Endothelial cell of umbilical vein (primary cell): Measurements from ENCODE around the gene SCN7A. TPM values are rescaled to one million over a fixed set of nuclear protein-coding genes. Genes with fewer than 3 reads are reported as not detected.

Source experiments
- BruUV-seq: library from RNA; stranded (reverse); fragments of 400-500 nt; replicated peaks from 2 replicates; lab custom pipeline; 2021; lab: Mats Ljungman, UMichigan
- CTCF ChIA-PET: fragments of 300-600, 350-600 bp; sonication (Branson Sonifier 250); formaldehyde crosslinking; loops from one replicate; lab custom pipeline; 2021; ENCODE audit warnings: antibody characterized with exemption, inconsistent platforms; lab: Charles Lee
- POLR2A ChIA-PET: fragments of 300-600, 350-600 bp; sonication (Branson Sonifier 250); formaldehyde crosslinking; loops from one replicate; lab custom pipeline; 2021; ENCODE audit warnings: antibody characterized with exemption, inconsistent platforms; lab: Charles Lee
- DNase-seq: peaks from one replicate; pipeline ENCODE4 v3.0.0-alpha.2; 2011; ENCODE audit warnings: low read depth, low spot score
- FAIRE-seq: peaks from 2 replicates; lab custom pipeline; 2011; peaks lifted over from hg19 to GRCh38; lab: Jason Lieb, UNC
- H2AFZ ChIP-seq: 2 replicates; pipeline ENCODE4 v1.6.0; 2012; ENCODE audit warnings: low read depth, low read length, control low read depth, inconsistent platforms
- H3K27ac ChIP-seq: 2 replicates; pipeline ENCODE4 v1.5.1; 2011; ENCODE audit warnings: low read depth, mild to moderate bottlenecking, control low read depth, low read length, moderate library complexity; ENCODE audit not compliant: insufficient read depth
- H3K27me3 ChIP-seq, 2 experiments: 2 replicates each; pipeline versions ENCODE4 v1.6.0 to v1.6.1; 2011; ENCODE audit warnings: low read length in 2 of 2, mixed read lengths in 1 of 2; ENCODE audit not compliant: control insufficient read depth in 2 of 2, insufficient read depth in 2 of 2
- H3K36me3 ChIP-seq, 2 experiments: 2 replicates in 1 of 2; 3 replicates in 1 of 2; pipeline ENCODE4 v1.5.1; 2011; ENCODE audit warnings: low read length in 2 of 2, mild to moderate bottlenecking in 1 of 2, moderate library complexity in 1 of 2; ENCODE audit not compliant: control insufficient read depth in 2 of 2, insufficient read depth in 2 of 2; ENCODE audit errors: extremely low read depth in 1 of 2
- H3K4me1 ChIP-seq: 3 replicates; pipeline ENCODE4 v1.5.1; 2011; ENCODE audit warnings: mild to moderate bottlenecking, low read length; ENCODE audit not compliant: control insufficient read depth, insufficient read depth; ENCODE audit errors: extremely low read depth
- H3K4me2 ChIP-seq: 2 replicates; pipeline ENCODE4 v1.6.1; 2011; ENCODE audit warnings: low read length, control low read depth, mixed read lengths; ENCODE audit not compliant: insufficient read depth
- H3K4me3 ChIP-seq, 3 experiments: fragments of 200-600 bp in 1 of 3; sonication (generic), shearing (Covaris generic) in 1 of 3; replicated peaks in 1 of 3; 2 replicates each; pipeline ENCODE4 v1.5.1; 2011 to 2016; ENCODE audit warnings: control low read depth in 3 of 3, low read length in 3 of 3, mild to moderate bottlenecking in 2 of 3, inconsistent platforms in 1 of 3, low read depth in 1 of 3, moderate library complexity in 1 of 3; ENCODE audit not compliant: insufficient read depth in 1 of 3
- H3K79me2 ChIP-seq: 2 replicates; pipeline ENCODE4 v1.6.0; 2012; ENCODE audit warnings: low read length, inconsistent platforms; ENCODE audit not compliant: control insufficient read depth, insufficient read depth
- H3K9ac ChIP-seq: replicated peaks from 2 replicates; pipeline ENCODE3; 2011; ENCODE audit warnings: low read length, control low read depth; ENCODE audit not compliant: insufficient read depth; ENCODE audit errors: extremely low read depth
- H3K9me1 ChIP-seq: replicated peaks from 3 replicates; pipeline ENCODE4 v1.6.0; 2011; ENCODE audit warnings: mild to moderate bottlenecking, low read length; ENCODE audit not compliant: control insufficient read depth, insufficient read depth; ENCODE audit errors: extremely low read depth
- H3K9me3 ChIP-seq: replicated peaks from 2 replicates; pipeline ENCODE4 v1.5.1; 2012; ENCODE audit warnings: low read length, inconsistent platforms; ENCODE audit not compliant: control insufficient read depth, insufficient read depth
- H4K20me1 ChIP-seq: replicated peaks from 2 replicates; pipeline ENCODE3; 2011; ENCODE audit warnings: mild to moderate bottlenecking, low read length; ENCODE audit not compliant: control insufficient read depth, insufficient read depth; ENCODE audit errors: extremely low read depth
- GATA2 ChIP-seq: IDR thresholded peaks from 2 replicates; pipeline ENCODE4 v1.7.0; 2011; ENCODE audit warnings: low read depth, mild to moderate bottlenecking, moderate library complexity, mixed read lengths, low read length; ENCODE audit not compliant: insufficient read length, insufficient read depth
- MYC ChIP-seq: IDR thresholded peaks from one replicate; pipeline ENCODE4 v1.6.1; 2011; ENCODE audit warnings: mild to moderate bottlenecking, low read depth, low read length
- POLR2A ChIP-seq: IDR thresholded peaks from 2 replicates; pipeline ENCODE4 v1.6.1; 2012; ENCODE audit warnings: low read depth, mild to moderate bottlenecking, control low read depth, low read length
- POLR2AphosphoS5 ChIP-seq: IDR thresholded peaks from 2 replicates; pipeline ENCODE4 v1.6.1; 2012; ENCODE audit warnings: low read depth, mild to moderate bottlenecking, control low read depth, low read length, moderate library complexity; ENCODE audit not compliant: insufficient read depth
- dilution Hi-C: fragments of 300-500 bp; cut with MboI; formaldehyde crosslinking; loops from one replicate; pipeline ENCODE4 v1.15.0; 2019; ENCODE audit warnings: low sequenced_read_pairs; ENCODE audit not compliant: extremely low pct_ligation_motif_present
- intact Hi-C: fragments of 100-400 bp; cut with micrococcal nuclease; formaldehyde crosslinking; loops from one replicate; pipeline ENCODE4 v1.10.0; 2022
- polyA plus RNA-seq, 4 experiments: library from polyadenylated mRNA; depleted of rRNA in 3 of 4; stranded (reverse) in 3 of 4; unstranded in 1 of 4; fragments of >200 nt; gene quantifications; 2 replicates each; pipeline versions ENCODE4 v1.2.1 to v1.2.3, GENCODE V29; 2011 to 2012; ENCODE audit warnings: missing spikeins in 1 of 4
- total RNA-seq: library from RNA; stranded (reverse); gene quantifications from 2 replicates; pipeline ENCODE4 v1.2.3, GENCODE V29; 2021
- TF ChIP-seq, protein P1 (sequence below): IDR thresholded peaks from 2 replicates; pipeline ENCODE4 v1.6.1; 2011; ENCODE audit not compliant: insufficient read depth, insufficient read length
- TF ChIP-seq, protein P2 (sequence below), 2 donors: IDR thresholded peaks; 1 replicate in 1 of 2; 2 replicates in 1 of 2; pipeline ENCODE4 v1.5.1; 2011; ENCODE audit warnings: low read length in 2 of 2, mild to moderate bottlenecking in 2 of 2, moderate library complexity in 2 of 2, control low read depth in 1 of 2, inconsistent platforms in 1 of 2, low read depth in 1 of 2; ENCODE audit not compliant: insufficient read depth in 1 of 2; ENCODE audit errors: extremely low read depth in 1 of 2

The SCN7A gene
- total and polyA plus RNA-seq, 2 donors (not counting 3 experiments of a cell fraction or from before 2014, with no cell fraction given) = not detected

DNA sequence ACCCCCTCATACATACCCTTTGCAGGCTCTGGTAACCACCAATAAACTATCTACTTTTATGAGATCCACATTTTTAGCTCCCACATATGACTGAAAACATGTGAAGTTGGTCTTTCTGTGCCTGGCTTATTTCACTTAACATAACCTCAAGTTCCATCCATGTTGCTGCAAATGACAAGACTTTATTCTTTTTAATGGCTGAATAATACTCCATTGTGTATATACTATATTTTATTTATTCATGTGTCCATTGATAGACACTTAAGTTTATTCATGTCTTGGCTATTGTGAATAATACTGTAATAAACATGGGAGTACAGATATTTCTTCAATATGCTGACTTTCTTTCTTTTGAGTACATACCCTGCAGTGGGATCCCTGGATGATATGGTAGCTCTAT lies 45.9 kb downstream of the SCN7A start:
- dilution Hi-C loops (no loop called here), intact Hi-C loops (no loop called here)
- no peak overlapping the region for H3K27ac ChIP-seq
- ChIA-PET POLR2A (no interaction called here), CTCF (no interaction called here)
- no peak overlapping the region for H3K4me3 ChIP-seq
- no peak for FAIRE-seq
- no peaks in the 10 kb centered on the region for H3K4me1 ChIP-seq
- no peaks in the 10 kb centered on the region for H3K9me3 ChIP-seq
- BruUV-seq = no TSS peak
- H3K79me2 ChIP-seq = no peaks in the 10 kb centered on the region
- no peak overlapping the region for H2AFZ ChIP-seq
- H3K9ac ChIP-seq = no peak overlapping the region
- no peaks in the 10 kb centered on the region for H3K27me3 ChIP-seq
- no peaks in the 10 kb centered on the region for H3K9me1 ChIP-seq
- no peaks in the 10 kb centered on the region for H3K36me3 ChIP-seq
- no peaks in the 10 kb centered on the region for H4K20me1 ChIP-seq
- DNase-seq = no peak
- TF ChIP-seq GATA2 (no peak), POLR2AphosphoS5 (no peak), MYC (no peak)
- TF ChIP-seq, protein P1, sequence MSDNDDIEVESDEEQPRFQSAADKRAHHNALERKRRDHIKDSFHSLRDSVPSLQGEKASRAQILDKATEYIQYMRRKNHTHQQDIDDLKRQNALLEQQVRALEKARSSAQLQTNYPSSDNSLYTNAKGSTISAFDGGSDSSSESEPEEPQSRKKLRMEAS = no peak
- TF ChIP-seq, protein P2, sequence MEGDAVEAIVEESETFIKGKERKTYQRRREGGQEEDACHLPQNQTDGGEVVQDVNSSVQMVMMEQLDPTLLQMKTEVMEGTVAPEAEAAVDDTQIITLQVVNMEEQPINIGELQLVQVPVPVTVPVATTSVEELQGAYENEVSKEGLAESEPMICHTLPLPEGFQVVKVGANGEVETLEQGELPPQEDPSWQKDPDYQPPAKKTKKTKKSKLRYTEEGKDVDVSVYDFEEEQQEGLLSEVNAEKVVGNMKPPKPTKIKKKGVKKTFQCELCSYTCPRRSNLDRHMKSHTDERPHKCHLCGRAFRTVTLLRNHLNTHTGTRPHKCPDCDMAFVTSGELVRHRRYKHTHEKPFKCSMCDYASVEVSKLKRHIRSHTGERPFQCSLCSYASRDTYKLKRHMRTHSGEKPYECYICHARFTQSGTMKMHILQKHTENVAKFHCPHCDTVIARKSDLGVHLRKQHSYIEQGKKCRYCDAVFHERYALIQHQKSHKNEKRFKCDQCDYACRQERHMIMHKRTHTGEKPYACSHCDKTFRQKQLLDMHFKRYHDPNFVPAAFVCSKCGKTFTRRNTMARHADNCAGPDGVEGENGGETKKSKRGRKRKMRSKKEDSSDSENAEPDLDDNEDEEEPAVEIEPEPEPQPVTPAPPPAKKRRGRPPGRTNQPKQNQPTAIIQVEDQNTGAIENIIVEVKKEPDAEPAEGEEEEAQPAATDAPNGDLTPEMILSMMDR (IDR thresholded peaks at IDR 0.05; ENCODE audit: extremely low read depth in 1 of 2, insufficient read depth in 1 of 2, low read depth in 1 of 2, low read length in 2 of 2) = no peak
- H3K4me2 ChIP-seq = no peak overlapping the region

DNA sequence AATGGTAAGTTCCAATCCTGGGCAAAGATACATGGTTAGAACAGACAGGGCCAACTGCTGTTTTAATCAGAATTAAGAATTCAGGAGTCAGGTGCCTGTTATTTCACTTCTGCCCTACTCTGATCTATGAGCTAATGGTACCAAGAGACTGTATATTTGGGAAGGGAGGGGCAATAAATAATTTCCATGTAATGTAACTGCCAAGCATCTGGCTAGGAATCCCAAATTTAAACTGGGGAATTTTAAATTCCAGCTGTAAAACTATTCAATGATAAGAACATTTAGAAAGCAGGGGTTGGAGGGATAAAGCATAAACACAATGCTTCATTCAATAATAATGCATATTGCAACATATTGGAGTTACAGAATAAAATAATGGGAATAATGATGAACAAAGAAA lies 49.7 kb downstream of the SCN7A start:
- no peak overlapping the region for H3K4me3 ChIP-seq
- H2AFZ ChIP-seq = no peak overlapping the region
- no peaks in the 10 kb centered on the region for H4K20me1 ChIP-seq
- H3K9me1 ChIP-seq = no peaks in the 10 kb centered on the region
- dilution Hi-C loops (no loop called here), intact Hi-C loops (no loop called here)
- H3K27ac ChIP-seq = no peak overlapping the region
- no TSS peak for BruUV-seq
- H3K9ac ChIP-seq = no peak overlapping the region
- no peaks in the 10 kb centered on the region for H3K36me3 ChIP-seq
- H3K4me1 ChIP-seq = peaks cover 3% of the 10 kb centered on the region
- FAIRE-seq = no peak
- H3K79me2 ChIP-seq = no peaks in the 10 kb centered on the region
- H3K4me2 ChIP-seq = no peak overlapping the region
- H3K27me3 ChIP-seq = no peaks in the 10 kb centered on the region
- POLR2A ChIA-PET = no interaction called here
- no peaks in the 10 kb centered on the region for H3K9me3 ChIP-seq
- DNase-seq = no peak
- no peak for TF ChIP-seq POLR2AphosphoS5
- no peak for TF ChIP-seq MYC
- TF ChIP-seq, protein P2 (IDR thresholded peaks at IDR 0.05; ENCODE audit: extremely low read depth in 1 of 2, insufficient read depth in 1 of 2, low read depth in 1 of 2, low read length in 2 of 2) = no peak
- TF ChIP-seq POLR2A = no peak
- TF ChIP-seq, protein P1 = no peak
- CTCF ChIA-PET = no interaction called here
